Measurements from ENCODE around the gene C22orf15.

GRCh38 chr22:23796461-23796860, 33.7 kb downstream of the C22orf15 start:
- TF ChIP-seq CTCF (IDR thresholded peaks at IDR 0.05; ENCODE audit: low read depth, low read length, missing input control): no peak
- TF ChIP-seq TAF1 (conservative IDR thresholded peaks at IDR 0.05): no peak
- TF ChIP-seq SP1 (IDR thresholded peaks at IDR 0.05): no peak
- no peak for TF ChIP-seq HNF4G (IDR thresholded peaks at IDR 0.05)
- no peak for TF ChIP-seq RAD21 (IDR thresholded peaks at IDR 0.05)
